ENCODE data around the gene HOMER3.
"Not testable (repeated sequence)": the region's sequence is repeated elsewhere in the genome, so short reads cannot be mapped to it uniquely, and the experiment has no call there.

The HOMER3 gene

DNA sequence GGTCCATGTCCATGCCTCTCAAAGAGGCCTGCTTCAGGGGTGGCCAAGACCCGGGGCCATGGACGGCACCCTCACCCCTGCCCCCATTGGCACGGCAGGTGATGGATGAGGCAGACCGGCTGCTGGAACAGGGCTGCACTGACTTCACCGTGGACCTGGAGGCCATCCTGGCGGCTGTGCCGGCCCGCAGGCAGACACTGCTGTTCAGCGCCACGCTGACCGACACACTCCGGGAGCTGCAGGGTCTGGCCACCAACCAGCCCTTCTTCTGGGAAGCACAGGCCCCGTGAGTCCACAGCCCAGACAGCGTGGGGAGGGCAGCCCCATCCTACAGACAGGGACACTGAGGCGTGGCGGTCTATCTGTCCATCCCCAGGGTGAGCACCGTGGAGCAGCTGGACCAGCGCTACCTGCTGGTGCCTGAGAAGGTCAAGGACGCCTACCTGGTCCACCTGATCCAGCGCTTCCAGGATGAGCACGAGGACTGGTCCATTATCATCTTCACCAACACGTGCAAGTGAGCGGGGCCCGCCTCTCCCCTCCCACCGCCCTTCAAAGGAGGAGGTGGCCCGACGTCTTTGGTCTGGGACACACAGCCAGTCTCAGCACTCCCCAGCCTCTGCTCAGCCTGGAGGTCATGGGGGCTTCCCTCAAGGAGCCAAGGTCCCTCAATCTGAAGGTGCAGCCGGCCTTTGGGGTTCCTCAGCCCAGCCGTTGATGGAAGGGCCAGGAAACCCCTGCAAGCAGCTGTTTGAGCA, 18.6 kb downstream of the HOMER3 start:
- no peak for DNase-seq

DNA sequence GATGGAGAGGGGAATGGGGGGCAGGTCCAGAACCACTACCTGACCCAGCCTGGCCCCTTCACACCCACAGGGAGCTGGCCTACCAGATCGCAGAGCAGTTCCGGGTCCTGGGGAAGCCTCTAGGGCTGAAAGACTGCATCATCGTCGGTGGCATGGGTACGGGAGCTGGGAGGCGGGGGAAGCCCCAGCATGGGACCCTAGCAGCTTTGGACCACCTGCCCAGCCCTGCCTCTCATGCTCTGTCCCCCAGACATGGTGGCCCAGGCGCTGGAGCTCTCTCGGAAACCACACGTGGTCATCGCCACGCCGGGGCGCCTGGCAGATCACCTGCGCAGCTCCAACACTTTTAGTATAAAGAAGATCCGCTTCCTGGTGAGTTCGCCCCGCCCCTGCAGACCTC, 19.4 kb downstream of the HOMER3 start:
- no peak for DNase-seq

DNA sequence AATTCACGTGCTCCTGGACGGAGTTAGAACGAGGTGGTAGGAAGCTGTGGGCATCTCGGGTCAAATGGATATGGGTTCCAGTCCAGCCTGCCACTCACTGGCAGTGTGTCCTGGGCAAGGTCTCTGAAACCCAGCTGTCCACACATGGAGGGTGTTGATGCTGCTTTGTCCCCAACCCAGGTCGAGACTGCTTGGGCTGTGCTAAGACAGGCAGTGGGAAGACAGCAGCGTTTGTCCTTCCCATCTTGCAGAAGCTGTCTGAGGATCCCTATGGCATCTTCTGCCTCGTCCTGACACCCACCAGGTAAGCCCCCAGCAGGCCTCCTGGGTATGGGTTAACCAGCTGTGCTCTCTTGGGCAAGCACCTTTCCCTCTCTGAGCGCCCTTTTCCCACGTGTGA, 20.6 kb downstream of the HOMER3 start:
- DNase-seq, result no peak

DNA sequence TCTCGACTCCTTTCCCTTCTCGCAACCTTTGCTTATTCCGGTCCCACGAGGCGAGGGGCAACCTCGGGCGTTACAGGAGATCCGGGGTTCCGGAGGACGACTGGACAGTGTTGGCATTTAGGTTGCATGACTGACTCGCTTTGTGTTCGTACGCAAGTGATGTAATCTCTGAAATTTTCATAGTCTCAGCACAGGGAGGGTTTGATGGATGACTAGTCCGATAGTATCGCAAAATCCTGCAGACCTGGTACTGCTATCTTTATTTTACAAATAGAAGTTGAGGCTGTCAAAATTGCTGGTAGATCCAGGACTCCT, 21.2 kb downstream of the HOMER3 start:
- DNase-seq, result no peak

DNA sequence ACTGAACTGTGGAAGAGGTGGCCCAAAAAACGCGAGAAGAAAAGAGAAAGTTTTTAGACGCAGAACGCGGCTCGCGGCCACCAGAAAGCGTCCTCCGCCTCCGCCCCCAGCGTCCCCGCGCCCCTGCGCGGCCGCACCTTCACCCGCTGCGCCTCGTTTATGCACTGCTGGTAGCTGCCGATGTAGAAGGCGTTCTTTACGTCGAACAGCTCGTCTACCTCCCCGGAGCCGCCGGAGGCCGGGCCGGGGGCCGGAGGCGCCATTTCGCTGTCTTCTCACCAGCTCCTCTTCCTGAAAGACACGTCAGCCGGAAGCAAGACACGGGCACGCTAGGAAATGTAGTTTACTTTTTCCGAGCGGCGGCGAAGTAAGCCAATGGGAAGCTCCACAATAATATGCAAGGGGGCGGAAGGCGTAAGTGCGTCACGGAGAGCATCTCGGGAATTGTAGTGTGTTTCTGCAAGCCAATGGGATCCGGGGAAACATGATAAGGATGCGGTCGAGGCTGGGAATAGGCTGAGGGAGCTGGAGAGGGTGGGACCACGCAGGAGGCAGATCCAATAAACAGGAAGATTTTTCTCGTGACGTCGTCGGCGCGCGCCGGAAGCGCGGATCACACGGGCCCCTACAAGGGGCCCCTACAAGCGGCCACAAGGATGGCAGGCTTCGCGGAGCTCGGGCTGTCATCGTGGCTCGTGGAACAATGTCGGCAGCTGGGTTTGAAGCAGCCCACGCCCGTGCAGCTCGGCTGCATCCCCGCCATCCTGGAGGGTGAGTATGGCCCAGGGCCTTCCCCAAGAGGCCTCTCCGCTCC, 21.7 kb downstream of the HOMER3 start, which contains the start of the genes COPE and DDX49:
COPE (minus strand) TSS at position 302 of the 814 bp plus-strand sequence; CDS start at position 263, 39 bp downstream.
DDX49 (plus strand) TSS at position 630 of the 814 bp plus-strand sequence; CDS start at position 657, 27 bp downstream.
- peak; percentile 97 to 99 for DNase-seq

DNA sequence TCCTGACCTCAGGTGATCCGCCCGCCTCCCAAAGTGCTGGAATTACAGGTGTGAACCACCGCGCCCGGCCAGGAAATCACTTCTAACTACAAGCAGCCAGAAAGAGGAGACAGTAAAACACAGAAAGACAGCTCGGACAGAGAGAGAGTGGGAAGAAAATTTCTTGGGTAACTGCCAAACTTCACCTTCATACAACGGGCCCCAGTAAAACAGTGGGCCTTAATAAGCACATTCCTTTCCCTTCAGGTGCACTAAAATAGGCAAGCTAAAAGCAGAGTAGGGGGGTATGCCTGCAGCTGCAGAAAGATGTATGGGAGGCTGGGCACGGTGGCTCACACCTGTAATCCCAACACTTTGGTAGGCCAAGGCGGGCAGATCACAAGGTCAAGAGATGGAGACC, 23.4 kb downstream of the HOMER3 start:
- DNase-seq, result not testable (repeated sequence)

DNA sequence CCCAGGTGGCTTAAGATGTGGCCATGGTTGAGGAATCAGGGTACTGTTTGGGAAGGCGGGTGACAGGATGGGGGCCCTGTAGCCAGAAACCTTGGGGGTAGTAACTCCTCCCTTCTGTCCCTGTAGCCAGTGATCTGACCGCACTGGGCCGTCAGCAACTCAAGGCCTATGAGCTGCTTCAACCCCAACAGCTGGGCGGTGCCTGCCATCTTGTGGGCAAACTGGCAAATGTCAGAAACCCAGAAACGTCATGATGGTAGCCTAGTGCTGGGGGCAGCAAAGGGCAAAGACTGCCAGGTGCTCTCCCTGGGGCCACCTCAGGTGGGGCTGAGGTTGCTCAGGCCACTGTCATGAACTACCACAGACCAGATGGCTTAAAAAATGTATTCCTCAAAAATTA, 25.4 kb downstream of the HOMER3 start:
- DNase-seq, result no peak

DNA sequence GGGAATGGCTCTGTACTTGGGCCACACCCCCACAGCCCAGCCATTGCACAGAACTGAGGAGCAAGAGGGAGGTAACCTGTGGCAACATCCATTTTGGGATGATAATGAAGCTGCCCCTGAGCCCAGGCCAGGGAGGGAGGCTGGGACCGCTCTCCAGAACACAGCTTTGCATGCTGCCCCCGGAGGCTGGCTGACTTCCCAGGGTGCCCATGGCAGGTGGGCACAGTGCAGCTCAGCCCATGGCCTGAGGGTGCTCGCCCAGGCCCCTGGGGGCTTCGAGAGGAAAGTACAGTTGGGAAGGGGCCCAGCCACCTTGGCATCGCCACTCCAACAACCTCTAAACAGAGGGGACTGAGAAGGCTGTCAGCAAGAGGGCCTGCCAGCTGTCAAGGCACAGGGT, 27.6 kb downstream of the HOMER3 start:
- no peak for DNase-seq

DNA sequence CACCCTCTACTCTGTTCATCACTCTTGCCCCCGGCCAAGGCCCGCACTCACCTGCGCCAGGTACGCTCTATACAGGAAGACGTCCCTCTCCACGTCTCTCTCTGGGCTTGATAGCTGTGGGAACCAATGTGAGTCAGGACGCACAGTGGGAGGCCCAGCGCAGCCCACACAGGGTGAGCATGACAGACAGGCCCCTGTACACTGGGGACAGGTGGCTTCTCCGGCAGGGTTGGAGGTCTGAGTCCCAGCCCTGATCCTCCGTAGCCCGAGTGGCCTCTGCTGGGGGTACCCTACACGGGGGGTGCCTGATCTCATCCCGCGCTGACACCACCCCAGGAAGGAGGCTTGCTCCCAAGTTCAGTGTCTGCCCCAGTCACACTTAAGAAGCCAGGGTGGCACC, 28.1 kb downstream of the HOMER3 start:
- DNase-seq, result no peak

DNA sequence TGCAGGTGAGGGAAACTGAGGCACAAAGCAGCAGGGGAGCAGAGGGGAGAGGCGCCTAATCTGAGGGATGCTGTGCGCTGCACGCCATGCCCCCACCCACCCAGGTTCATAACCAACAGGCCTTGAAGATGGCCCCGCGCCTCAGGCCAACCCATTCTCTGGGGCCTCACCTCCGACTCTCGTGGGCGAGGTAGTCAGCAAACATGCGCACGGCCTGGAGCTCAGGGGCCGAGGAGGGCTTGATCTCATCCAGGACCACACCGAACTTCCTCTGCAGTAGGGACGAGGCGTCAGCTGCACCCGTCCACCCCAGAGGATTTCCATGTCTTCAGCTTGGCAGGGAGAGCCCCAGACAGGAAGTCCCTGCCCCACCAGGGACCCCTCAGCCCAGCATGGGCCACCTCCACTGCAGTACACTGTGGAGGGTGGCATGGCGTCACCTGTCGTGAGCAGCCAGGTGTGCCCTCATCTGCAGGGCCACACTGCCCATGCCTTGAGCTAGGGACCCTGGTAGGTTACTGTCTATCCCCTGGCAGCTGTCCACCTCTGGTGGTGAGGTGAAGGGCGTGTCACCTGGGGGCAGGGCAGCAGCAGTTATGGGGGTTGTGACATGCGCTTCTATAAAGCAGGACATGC, 30.1 kb downstream of the HOMER3 start:
- DNase-seq, result no peak

DNA sequence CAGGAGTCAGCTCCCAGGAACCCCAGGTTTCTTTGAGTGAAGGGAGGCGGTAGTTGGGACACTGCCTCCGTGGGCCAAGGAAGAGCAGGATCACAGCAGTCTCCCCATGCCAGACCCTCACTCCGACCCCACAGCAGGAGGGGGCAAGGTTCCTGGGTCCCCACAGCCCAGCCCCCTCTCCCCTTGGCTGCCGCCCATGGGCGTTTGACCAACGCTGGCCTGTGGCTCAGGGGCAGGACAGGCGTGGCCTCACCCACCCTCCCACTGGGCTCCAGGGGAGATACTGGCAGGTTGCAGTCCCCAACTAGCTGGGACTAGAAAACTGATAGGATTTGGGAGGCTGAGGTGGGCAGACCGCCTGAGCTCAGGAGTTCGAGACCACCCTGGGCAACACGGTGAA, 31.0 kb downstream of the HOMER3 start:
- DNase-seq, result no peak

DNA sequence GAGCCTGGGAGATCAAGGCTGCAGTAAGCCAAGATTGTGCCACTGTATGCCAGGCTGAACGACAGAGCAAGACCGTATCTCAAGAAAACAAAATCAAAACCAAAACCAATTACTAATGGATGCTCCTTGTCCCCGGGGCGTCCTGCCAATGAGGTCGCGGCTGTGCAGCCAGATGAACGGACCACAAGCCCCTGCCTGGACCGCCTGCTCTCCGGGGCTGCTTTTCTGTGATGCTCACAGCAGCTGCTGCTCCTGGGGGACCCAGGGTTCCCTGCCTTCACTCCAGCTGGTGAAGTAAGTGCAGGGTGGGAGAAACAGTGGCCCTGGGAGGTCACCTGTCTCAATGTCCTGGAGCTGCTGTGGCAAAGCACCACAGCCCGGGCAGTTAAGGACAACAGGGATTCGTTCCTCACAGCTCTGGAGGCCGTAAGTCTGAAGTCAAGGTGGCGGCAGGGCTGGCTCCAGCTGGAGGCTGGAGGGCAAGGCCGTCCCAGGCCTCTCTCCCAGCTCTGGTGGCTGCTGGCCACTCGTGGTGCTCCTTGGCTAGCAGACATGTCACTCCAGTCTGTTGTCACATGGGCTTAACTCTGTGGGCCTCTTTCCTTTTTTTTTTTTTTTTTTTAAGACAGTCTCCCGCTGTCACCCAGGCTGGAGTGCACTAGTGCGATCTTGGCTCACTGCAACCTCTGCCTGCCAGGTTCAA, 31.9 kb downstream of the HOMER3 start:
- DNase-seq, result no peak

DNA sequence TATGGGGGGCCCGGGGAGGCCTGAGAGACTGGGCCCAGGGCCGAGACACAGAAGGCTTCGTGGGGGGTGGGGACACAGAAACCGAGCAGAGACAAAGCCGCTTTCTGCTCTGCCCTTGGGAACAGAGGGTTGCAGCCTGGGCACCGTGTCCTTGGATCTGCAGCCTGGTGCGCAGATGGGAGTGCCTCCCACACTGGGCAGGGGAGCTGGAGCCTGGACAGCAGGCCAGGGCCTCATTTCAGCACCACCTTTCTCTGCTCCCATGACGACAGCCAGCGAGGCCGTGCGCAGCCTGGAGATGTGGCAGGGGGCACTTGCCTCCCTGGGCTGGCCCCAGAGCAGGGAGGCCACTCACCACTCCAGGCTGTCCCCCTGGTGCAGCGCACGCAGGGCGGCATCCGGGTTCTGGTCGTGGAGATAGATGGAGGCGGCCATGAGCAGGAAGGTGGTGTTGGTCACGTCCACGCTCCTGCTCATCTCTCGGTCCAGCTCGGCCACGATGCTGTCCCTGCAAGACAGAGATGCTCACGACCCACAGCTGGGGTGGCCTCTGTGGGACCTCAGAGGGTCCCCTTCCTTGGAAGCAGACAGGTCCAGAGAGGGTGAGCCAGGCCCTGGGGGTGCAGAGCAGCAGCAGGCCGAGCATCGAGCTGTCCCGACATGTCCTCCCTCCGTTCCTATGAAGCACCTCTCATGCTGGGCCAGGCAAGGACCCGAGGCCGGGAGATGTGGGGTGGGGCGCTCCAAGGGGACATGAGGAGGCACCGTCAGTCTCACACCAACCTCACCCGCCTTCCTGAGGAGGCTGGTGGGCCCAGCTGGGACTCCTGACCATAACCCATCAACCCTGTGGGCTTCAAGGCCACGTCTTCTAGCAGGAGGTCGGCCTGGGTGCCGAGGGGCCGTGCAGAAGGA, 34.2 kb downstream of the HOMER3 start:
- DNase-seq, result no peak

DNA sequence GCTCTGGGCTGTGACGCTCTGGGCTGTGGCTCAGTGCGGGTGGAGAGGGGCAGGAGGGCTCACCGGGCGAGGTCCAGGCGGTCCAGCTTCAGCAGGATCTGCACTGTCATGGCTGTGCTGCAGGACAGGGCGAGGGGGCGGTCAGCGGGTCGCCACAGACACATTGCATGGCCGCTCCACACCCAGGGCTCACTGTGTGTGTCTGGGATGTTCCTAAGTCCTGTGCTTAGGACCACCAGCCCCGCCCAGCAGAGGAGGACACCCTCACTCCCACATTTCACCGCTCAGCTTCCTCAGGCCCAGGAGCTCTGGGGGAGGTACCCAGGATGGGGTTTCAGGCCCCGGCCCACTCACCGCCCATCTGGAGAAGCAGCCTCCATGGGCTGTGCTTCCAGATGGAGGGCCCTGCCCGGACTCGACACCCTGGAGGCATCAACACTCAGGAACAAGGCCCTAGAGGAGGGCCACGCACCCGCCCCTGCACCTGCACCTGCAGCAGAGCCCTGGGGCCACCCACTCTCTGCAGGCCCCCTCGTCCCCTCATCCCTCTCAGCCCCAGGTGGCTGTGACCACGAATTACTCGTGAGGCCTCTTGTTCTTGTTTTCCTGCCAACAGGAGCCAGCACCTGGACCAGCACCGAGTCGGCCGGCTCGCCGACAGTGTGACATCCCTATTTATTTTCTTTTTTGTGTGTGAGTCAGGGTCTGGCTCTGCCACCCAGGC, 35.3 kb downstream of the HOMER3 start:
- no peak for DNase-seq

DNA sequence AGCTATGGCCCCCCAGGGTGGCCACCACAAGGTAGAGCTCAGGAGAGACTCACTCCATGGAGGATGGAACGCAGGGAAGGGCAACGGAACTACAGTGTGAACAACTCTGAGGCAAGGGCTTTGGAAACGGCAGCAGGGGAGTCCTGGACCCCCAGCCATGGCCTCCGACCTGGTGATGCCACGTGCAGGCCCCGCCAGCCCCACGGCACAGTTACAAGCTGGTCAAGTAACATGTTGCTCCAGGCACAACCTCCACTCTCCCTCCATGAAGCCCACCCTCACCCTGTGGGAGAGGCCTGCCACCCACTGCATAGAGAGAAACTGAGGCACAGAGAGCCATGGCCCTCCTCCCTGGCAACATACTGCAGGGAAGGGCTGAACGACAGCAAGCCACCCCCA, 36.0 kb downstream of the HOMER3 start:
- DNase-seq, result no peak

DNA sequence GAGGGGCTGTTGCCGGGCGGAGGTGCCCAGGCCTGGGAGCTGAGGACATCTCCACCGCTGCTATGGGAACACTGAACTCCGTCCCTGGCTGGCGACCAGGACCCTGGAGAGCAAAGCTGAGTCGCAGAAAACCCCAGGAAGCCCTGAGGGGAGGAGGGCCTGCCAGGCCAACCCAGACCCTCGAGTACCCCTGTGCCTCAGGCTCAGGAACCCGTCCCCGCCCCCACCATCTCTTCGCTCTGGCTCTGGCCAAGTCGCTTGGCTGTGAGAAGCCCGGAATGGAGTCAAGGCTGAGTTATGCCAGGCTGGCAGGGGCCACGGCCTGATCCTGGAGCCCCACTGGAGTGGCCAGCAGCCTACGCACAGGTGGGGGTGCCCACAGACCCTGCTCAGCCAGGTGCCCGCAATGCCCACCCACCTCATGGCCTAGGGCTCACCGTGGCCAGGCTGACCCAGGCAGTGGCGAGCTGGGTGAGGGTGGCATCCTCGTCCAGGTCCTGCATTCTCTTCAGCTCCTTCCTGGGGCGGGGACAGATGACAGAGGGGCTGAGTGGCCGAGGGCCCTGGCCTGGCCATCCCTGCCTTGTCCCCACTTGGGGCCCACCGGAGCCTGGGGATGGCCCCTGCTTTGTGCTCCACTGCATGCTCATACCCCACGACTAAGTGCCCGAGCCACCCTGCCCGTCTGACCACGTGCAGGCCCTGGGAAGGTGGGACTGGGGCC, 36.5 kb downstream of the HOMER3 start:
- no peak for DNase-seq

DNA sequence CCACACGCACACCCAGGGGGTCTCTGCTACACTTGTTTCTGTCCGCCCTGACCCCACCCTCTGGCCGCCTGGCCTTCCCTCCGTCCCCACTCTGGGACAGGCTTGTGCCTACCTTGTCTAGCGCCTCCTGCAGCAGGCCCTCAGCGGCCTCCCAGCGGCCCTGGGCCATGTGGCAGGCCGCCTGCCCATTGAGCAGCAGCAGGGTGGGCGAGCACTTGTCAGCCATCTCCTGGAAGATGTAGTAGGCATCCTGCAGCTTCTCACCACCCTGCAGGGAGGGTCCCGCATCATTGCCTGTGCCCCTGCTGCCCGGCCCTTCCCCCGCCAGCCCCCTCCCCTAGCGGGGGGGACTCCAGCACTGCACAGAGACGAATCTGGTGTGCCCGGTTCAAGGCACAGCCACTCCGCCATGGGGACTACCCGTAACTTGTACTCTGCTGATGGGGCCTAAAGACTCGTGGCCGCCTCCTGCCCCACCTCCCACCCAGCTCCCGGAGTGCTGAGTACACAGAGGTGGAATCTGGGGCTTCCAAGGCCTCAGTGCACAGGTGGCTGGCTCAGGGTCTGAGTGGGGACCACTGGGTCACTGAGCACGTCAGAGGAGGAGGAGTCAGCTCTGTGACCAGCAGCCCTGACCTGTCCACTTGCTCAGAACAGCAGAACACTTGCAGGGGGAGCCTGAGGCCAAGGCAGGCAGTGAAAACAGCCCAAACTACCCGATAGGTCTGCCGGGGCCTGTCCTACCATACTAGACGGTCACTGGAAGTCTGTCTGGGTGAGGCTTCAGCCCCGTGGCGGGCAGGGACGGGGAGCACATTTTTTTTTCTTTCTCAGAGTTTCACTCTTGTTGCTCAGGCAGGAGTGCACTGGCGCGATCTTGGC, 37.6 kb downstream of the HOMER3 start:
- DNase-seq, result no peak

DNA sequence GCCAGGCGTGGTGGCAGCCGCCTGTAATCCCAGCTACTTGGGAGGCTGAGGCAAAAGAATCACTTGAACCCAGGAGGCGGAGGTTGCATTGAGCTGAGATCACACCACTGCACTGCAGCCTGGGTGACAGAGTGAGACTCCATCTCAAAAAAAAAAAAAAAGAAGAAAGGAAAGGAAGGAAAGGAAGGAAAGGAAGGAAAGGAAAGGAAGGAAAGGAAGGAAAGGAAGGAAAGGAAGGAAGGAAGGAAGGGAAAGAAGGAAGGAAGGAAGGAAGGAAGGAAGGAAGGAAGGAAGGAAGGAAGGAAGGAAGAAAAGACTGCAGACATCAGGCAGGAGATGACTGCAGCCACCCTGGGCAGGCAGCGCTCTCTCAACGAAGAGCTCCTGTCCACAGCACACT, 38.5 kb downstream of the HOMER3 start:
- DNase-seq, result not testable (repeated sequence)

DNA sequence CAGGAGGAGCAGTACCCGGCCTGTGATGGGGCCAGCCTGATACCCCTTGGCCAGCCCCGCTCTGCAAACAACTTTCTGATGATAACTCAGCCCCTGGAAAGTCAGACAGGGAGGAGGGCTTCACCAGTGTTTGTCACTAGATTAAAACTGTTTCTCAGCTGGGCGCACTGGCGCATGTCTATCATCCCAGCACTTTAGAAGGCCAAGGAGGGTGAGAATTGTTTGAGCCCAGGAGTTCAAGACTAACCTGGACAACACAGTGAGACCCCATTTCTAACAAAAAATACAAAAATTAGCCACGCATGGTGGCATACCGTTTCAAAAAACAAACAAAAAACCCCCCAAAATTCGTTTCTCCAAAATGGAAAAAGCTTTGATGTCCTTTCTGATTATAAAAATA, 39.5 kb downstream of the HOMER3 start:
- no peak for DNase-seq
